HCT116 (cell line): ENCODE measurements around the gene PTGER1. TPM values are rescaled to one million over a fixed set of nuclear protein-coding genes. Genes with fewer than 3 reads are reported as not detected.

Experiments used
- ATAC-seq: fragments of 200-7000 bp; cut with Tn5 transposase; 2 replicates; pipeline ENCODE4 v1.9.1; 2020; ENCODE audit warnings: mild to moderate bottlenecking, moderate library complexity
- BruUV-seq: library from RNA; stranded (reverse); fragments of 400-500 nt; replicated peaks from 2 replicates; lab custom pipeline; 2021; lab: Mats Ljungman, UMichigan
- CTCF ChIA-PET: fragments of 300-600 bp; sonication (Branson Sonifier 250); formaldehyde crosslinking; loops from one replicate; lab custom pipeline; 2021; ENCODE audit warnings: antibody characterized with exemption; lab: Charles Lee
- POLR2A ChIA-PET: fragments of 300-600, 350-600 bp; sonication (Branson Sonifier 250); formaldehyde crosslinking; loops from one replicate; lab custom pipeline; 2021; ENCODE audit warnings: antibody characterized with exemption; lab: Charles Lee
- RAD21 ChIA-PET, 2 experiments: fragments of 300-600 bp; sonication (Branson Sonifier 250); formaldehyde crosslinking; loops; one replicate each; lab custom pipeline; 2023; ENCODE audit warnings: low total read pairs in 2 of 2; ENCODE audit not compliant: uncharacterized antibody in 2 of 2, unreplicated experiment in 2 of 2, low non-redundant PET in 1 of 2; lab: Charles Lee
- DNase-seq: peaks from one replicate; pipeline ENCODE4 v3.0.0-alpha.2; 2010; ENCODE audit warnings: low read depth, low spot score
- H2AFZ ChIP-seq: fragments of 200-600 bp; shearing (Covaris generic), sonication (generic); 2 replicates; pipeline ENCODE4 v1.6.1; 2017; ENCODE audit warnings: low read depth, mixed run types, mixed read lengths, antibody characterized with exemption, low read length; ENCODE audit not compliant: poor library complexity, severe bottlenecking
- H3K27ac ChIP-seq: 2 replicates; pipeline ENCODE4 v1.5.1; 2012; ENCODE audit warnings: low read depth, low read length
- H3K27me3 ChIP-seq: fragments of 200-600 bp; sonication (generic); 2 replicates; pipeline ENCODE4 v1.6.1; 2016; ENCODE audit warnings: mixed run types, low read length, mixed read lengths; ENCODE audit not compliant: insufficient read depth
- H3K36me3 ChIP-seq, 2 experiments: fragments of 200-500 bp in 1 of 2; fragments of 200-600 bp in 1 of 2; sonication (Bioruptor generic) in 1 of 2; sonication (generic) in 1 of 2; 2 replicates each; pipeline versions ENCODE4 v1.5.1 to v1.6.1; 2014 to 2016; ENCODE audit warnings: low read length in 2 of 2, inconsistent platforms in 1 of 2, mixed read lengths in 1 of 2, mixed run types in 1 of 2; ENCODE audit not compliant: insufficient read depth in 2 of 2, control insufficient read depth in 1 of 2
- H3K4me1 ChIP-seq, 2 experiments: fragments of 200-600 bp in 1 of 2; sonication (generic) in 1 of 2; 2 replicates each; pipeline versions ENCODE4 v1.5.1 to v1.6.1; 2012 to 2017; ENCODE audit warnings: low read length in 2 of 2, inconsistent platforms in 1 of 2, mild to moderate bottlenecking in 1 of 2, mixed read lengths in 1 of 2, mixed run types in 1 of 2, moderate library complexity in 1 of 2; ENCODE audit not compliant: insufficient read depth in 2 of 2, control insufficient read depth in 1 of 2
- H3K4me2 ChIP-seq: fragments of 200-600 bp; sonication (generic); 2 replicates; pipeline ENCODE4 v1.6.1; 2017; ENCODE audit warnings: mixed run types, low read length, mixed read lengths
- H3K4me3 ChIP-seq, 2 experiments: fragments of 200-600 bp in 1 of 2; sonication (generic) in 1 of 2; replicated peaks in 1 of 2; 2 replicates each; pipeline ENCODE4 v1.5.1; 2011 to 2016; ENCODE audit warnings: low read length in 2 of 2, control low read depth in 1 of 2, low read depth in 1 of 2, mild to moderate bottlenecking in 1 of 2, mixed read lengths in 1 of 2, mixed run types in 1 of 2
- H3K79me2 ChIP-seq: fragments of 200-600 bp; sonication (generic); 2 replicates; pipeline ENCODE4 v1.6.1; 2017; ENCODE audit warnings: mild to moderate bottlenecking, mixed run types, low read length, moderate library complexity, mixed read lengths; ENCODE audit not compliant: insufficient read depth
- H3K9ac ChIP-seq: fragments of 200-600 bp; sonication (generic); 2 replicates; pipeline ENCODE4 v1.6.1; 2016; ENCODE audit warnings: low read length, mixed read lengths
- H3K9me2 ChIP-seq: fragments of 200-600 bp; sonication (generic), shearing (Covaris generic); 2 replicates; pipeline ENCODE4 v1.6.1; 2017; ENCODE audit warnings: mixed run types, mild to moderate bottlenecking, moderate library complexity; ENCODE audit not compliant: insufficient read depth
- H3K9me3 ChIP-seq, 2 experiments: fragments of 200-500 bp in 1 of 2; fragments of 200-600 bp in 1 of 2; sonication (Bioruptor generic) in 1 of 2; sonication (generic) in 1 of 2; 2 replicates each; pipeline ENCODE4 v1.6.1; 2014 to 2017; ENCODE audit warnings: low read length in 2 of 2, mixed read lengths in 2 of 2, inconsistent platforms in 1 of 2, low read depth in 1 of 2, mild to moderate bottlenecking in 1 of 2, mixed run types in 1 of 2, moderate library complexity in 1 of 2; ENCODE audit not compliant: control insufficient read depth in 1 of 2, insufficient read depth in 1 of 2
- H4K20me1 ChIP-seq: fragments of 200-600 bp; sonication (generic), shearing (Covaris generic); 2 replicates; pipeline ENCODE4 v1.6.1; 2017; ENCODE audit warnings: mixed run types, mild to moderate bottlenecking, moderate library complexity; ENCODE audit not compliant: insufficient read depth
- CBX3 ChIP-seq: IDR thresholded peaks from 2 replicates; pipeline ENCODE4 v1.6.1; 2012; ENCODE audit warnings: low read depth
- EGR1 ChIP-seq: IDR thresholded peaks from 2 replicates; pipeline ENCODE4 v1.6.1; 2012; ENCODE audit warnings: low read depth
- EZH2 ChIP-seq: fragments of 200-600 bp; sonication (generic); IDR thresholded peaks from 2 replicates; pipeline ENCODE4 v1.6.1; 2017; ENCODE audit warnings: antibody characterized with exemption, mixed run types
- EZH2phosphoT487 ChIP-seq: fragments of 200-600 bp; IDR thresholded peaks from 2 replicates; pipeline ENCODE4 v1.6.1; 2018; ENCODE audit warnings: antibody characterized with exemption, borderline replicate concordance
- RAD21 ChIP-seq: IDR thresholded peaks from 2 replicates; pipeline ENCODE4 v1.6.1; 2012; ENCODE audit warnings: low read depth, mild to moderate bottlenecking
- REST ChIP-seq: IDR thresholded peaks from 2 replicates; pipeline ENCODE4 v1.6.1; 2012; ENCODE audit warnings: low read depth
- SIN3A ChIP-seq: IDR thresholded peaks from 2 replicates; pipeline ENCODE4 v1.6.1; 2012; ENCODE audit warnings: low read depth
- YY1 ChIP-seq: IDR thresholded peaks from 2 replicates; pipeline ENCODE4 v1.6.1; 2011; ENCODE audit warnings: low read length, low read depth, moderate library complexity, mild to moderate bottlenecking; ENCODE audit not compliant: insufficient replicate concordance; ENCODE audit errors: extremely low read depth
- intact Hi-C: fragments of 100-400 bp; cut with micrococcal nuclease; formaldehyde crosslinking; loops from 2 replicates; pipeline ENCODE4 v1.10.0; 2022
- total RNA-seq: library from RNA; stranded (reverse); gene quantifications from one replicate; pipeline ENCODE4 v1.2.1, GENCODE V29; 2021; ENCODE audit not compliant: unreplicated experiment

The PTGER1 gene
- total RNA-seq, 1 experiment from 2014 or later, result 1.1 TPM

- TF ChIP-seq CBX3 (no peak), SIN3A (no peak)
- H2AFZ ChIP-seq, result no peak overlapping the region
- ATAC-seq (no peak), DNase-seq (no peak)
- peaks cover 7 to 22% of the 10 kb centered on the region in 2 experiments for H3K4me1 ChIP-seq
- H3K4me2 ChIP-seq, result no peak overlapping the region
- ChIA-PET CTCF (no interaction called here), POLR2A (interaction anchor here (0.7 to 1.2 kb wide), 2 partner anchors 9 to 265 kb away, joined by 3 read pairs; no protein-coding TSS in a partner anchor), RAD21 (no interaction called here)
- no peak overlapping the region for H3K4me3 ChIP-seq
- H3K27ac ChIP-seq, result no peak overlapping the region
- H3K79me2 ChIP-seq, result peaks cover 5% of the 10 kb centered on the region; the same call in 1 of the 2 replicates
- no peaks in the 10 kb centered on the region for H3K9me3 ChIP-seq
- H3K36me3 ChIP-seq, result no peaks in the 10 kb centered on the region
- intact Hi-C loops, result no loop called here
- no peaks in the 10 kb centered on the region for H4K20me1 ChIP-seq
- H3K27me3 ChIP-seq, result no peaks in the 10 kb centered on the region
- H3K9ac ChIP-seq, result no peak overlapping the region
- BruUV-seq, result no TSS peak
- no peaks in the 10 kb centered on the region for H3K9me2 ChIP-seq
These were observed 46.2 kb downstream of the PTGER1 start for GRCh38 chr19:14428882-14429416.

GRCh38 chr19:14427461-14427860 is 47.7 kb downstream of the PTGER1 start:
- Histone ChIP-seq H3K4me1 (peaks cover 3 to 18% of the 10 kb centered on the region in 2 experiments; a peak in 3 of 4 replicates), H3K9me3 (no peaks in the 10 kb centered on the region), H3K79me2 (no peaks in the 10 kb centered on the region), H3K9me2 (no peaks in the 10 kb centered on the region), H3K27me3 (no peaks in the 10 kb centered on the region), H3K36me3 (no peaks in the 10 kb centered on the region), H3K4me2 (no peak overlapping the region), H3K4me3 (no peak overlapping the region), H3K9ac (no peak overlapping the region), H4K20me1 (no peaks in the 10 kb centered on the region), H3K27ac (no peak overlapping the region), H2AFZ (no peak overlapping the region)
- ChIA-PET RAD21 (no interaction called here), POLR2A (no interaction called here), CTCF (no interaction called here)
- no peak for DNase-seq
- ATAC-seq, result no peak
- TF ChIP-seq EGR1 (no peak), EZH2phosphoT487 (no peak), YY1 (no peak), REST (no peak), RAD21 (no peak), EZH2 (no peak)
- no TSS peak for BruUV-seq
- intact Hi-C loops, result no loop called here
